Myocyte (in vitro differentiated cells): Measurements from ENCODE around the gene RSF1. TPM values are rescaled to one million over a fixed set of nuclear protein-coding genes. Genes with fewer than 3 reads are reported as not detected.
"Not testable (repeated sequence)": the region's sequence is repeated elsewhere in the genome, so short reads cannot be mapped to it uniquely, and the experiment has no call there.

ENCODE experiments used
- DNase-seq: peaks from one replicate; pipeline ENCODE4 v3.0.0-alpha.2; 2012; ENCODE audit warnings: low read depth
- polyA plus RNA-seq: library from polyadenylated mRNA; unstranded; fragments of >200 nt; gene quantifications from one replicate; pipeline ENCODE4 v1.2.1, GENCODE V29; 2012; ENCODE audit warnings: missing spikeins
- total RNA-seq: library from RNA; depleted of rRNA; stranded (reverse); fragments of >200 nt; gene quantifications from 2 replicates; pipeline ENCODE4 v1.2.3, GENCODE V29; 2014

RSF1 gene
- total RNA-seq, result 23.8 and 32.2 TPM in 2 replicates
- 14.0 TPM for polyA plus RNA-seq

GRCh38 chr11:77820565-77821348 is at the start of gene RSF1, which contains the start of gene AAMDC:
TSS of gene RSF1 (minus strand) at chr11:77820722. CDS start at chr11:77820714, 8 bp downstream.
TSS of gene AAMDC (plus strand) at chr11:77821144. CDS start at chr11:77842497, 21,353 bp downstream.
- peak; percentile 99 for DNase-seq

GRCh38 chr11:77868744-77869143 is 48.2 kb upstream of the RSF1 start:
- no peak for DNase-seq

DNA sequence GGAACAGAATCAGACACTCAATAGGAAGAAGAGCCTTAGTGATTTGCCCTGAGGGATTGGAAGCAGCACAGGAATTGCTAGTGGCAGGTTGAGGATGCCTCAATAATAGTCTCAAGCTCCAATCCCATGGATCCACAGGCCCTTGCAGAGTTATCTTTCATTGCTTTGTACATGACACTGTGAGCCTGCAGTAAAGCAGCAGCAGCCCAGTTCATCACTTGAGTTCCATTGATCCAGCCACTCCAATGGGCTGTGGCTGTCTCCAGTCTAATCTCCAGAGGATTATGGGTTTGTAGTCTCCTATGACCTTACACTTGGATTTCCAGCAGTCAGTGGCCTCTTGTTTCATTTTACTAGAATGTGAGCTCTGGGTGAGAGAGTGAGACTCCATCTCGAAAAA is 45.8 kb upstream of the RSF1 start:
- no peak for DNase-seq

- no peak for DNase-seq
These were observed 45.3 kb upstream of the RSF1 start for GRCh38 chr11:77865805-77866204.

- DNase-seq, result not testable (repeated sequence)
These were observed 40.9 kb upstream of the RSF1 start for GRCh38 chr11:77861444-77861843.

DNA sequence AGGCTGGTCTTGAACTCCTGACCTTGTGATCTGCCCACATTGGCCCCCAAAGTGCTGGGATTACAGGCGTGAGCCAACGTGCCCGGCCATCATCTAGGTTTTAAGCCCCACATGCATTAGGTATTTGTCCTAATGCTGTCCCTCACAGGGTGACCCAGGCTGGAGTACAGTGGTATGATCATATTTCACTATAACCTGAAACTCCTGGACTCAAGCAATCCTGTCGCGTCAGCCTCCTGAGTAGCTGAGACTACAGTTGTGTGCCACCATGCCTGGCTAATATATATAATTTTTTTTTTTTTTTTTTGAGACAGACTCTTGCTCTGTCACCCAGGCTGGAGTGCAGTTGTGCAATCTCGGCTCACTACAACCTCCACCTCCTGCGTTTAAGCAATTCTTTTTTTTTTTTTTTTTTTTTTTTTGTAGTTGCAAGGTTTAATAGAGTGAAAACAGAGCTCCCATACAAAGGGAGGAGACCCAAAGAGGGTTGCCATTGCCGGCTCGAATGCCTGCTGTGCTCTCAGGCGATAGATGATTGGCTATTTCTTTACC is 37.5 kb upstream of the RSF1 start:
- DNase-seq, result not testable (repeated sequence)

DNA sequence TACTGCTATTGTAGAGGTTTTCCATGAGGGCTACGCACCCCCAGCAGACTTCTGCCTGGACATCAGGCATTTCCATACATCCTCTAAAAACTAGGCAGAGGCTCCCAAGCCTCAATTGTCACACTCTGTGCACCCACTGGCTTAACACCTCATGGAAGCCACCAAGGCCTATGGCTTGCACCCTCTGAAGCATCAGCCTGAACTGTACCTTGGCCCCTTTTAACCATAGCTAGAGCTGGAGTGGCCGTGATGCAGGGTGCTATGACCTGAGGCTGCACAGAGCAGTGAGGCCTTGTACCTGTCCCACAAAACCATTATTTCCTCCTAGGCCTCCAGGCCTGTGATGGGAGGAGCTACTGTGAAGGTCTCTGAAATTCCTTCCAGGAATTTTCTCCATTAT is 34.3 kb upstream of the RSF1 start:
- DNase-seq, result no peak

GRCh38 chr11:77851503-77851902 is 31.0 kb upstream of the RSF1 start:
- DNase-seq, result no peak

- DNase-seq, result not testable (repeated sequence)
These were observed 23.2 kb upstream of the RSF1 start for GRCh38 chr11:77843700-77844099.

GRCh38 chr11:77842441-77843121 is 22.1 kb upstream of the RSF1 start:
- no peak for DNase-seq

DNA sequence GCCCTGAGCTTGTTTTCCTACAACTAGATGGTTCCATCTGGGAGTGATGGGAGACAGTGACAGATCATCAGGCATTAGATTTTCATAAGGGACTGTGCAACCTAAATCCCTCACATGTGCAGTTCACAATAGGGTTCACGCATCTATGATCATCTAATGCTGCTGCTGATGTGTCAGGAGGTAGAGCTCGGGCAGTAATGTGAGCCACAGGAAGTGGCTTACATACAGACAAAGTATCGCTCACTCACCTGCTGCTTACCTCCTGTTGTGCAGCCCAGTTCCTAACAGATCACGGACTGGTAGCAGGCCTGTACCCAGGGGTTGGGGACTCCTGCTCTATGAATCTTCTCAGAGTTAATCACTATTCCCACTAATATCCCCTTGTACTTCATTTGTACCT is 12.8 kb upstream of the RSF1 start:
- DNase-seq, result no peak

- DNase-seq, result no peak
These were observed 8.4 kb upstream of the RSF1 start for GRCh38 chr11:77828926-77829325.

DNA sequence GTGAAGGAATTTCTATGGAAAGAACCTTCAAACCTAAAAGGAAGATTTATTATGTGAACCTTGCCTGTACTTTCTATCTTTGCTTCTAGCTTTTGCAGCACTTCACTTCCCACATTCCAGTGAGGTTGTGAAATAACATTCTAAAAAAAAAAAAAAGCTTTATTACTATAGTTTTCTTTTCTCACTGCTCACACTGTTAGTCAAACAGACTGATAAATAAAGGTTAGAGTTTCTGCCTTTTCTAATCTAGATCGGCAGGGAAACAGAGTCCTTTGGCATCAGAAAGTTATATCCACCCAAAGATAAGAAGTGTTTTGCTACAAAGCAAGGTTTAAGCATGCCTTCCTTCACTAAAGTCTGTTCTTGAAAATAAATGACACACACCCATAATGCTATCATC is 3.3 kb upstream of the RSF1 start:
- peak; percentile 22 for DNase-seq

- not testable (repeated sequence) for DNase-seq
These were observed 1.6 kb upstream of the RSF1 start for GRCh38 chr11:77822126-77822525.

GRCh38 chr11:77821349-77821851 is 878 bp upstream of the RSF1 start:
- peak; percentile 26 for DNase-seq

GRCh38 chr11:77819921-77820564 is 479 bp downstream of the RSF1 start:
- DNase-seq, result peak; percentile 35

DNA sequence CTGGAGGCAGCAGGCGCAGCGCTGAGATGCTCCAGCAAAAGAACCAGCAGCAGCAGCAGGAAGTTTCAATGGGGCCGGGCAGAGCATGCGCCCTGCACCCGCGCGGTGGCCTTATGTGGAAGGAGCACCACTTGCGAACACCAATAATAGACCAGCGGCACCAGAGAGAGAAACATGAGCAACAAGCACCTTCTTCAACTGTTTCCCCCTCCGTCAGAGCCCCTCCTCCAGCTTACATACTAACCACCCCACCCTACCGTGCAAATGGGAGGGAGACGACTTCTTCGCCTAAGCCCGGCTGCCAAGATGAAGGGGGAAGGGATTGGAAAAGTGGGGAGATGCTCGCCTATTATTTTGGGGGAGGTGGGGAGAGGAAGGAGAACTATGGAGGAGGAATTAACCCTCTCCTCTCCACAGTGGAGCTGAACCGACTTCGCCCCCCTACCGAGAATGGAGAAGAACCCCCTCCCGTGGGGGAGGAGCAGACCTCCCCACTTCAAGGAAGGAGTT is 1.1 kb downstream of the RSF1 start:
- peak; percentile 89 for DNase-seq

- no peak for DNase-seq
These were observed 5.1 kb downstream of the RSF1 start for GRCh38 chr11:77815459-77815858.

- no peak for DNase-seq
These were observed 5.7 kb downstream of the RSF1 start for GRCh38 chr11:77814848-77815247.

DNA sequence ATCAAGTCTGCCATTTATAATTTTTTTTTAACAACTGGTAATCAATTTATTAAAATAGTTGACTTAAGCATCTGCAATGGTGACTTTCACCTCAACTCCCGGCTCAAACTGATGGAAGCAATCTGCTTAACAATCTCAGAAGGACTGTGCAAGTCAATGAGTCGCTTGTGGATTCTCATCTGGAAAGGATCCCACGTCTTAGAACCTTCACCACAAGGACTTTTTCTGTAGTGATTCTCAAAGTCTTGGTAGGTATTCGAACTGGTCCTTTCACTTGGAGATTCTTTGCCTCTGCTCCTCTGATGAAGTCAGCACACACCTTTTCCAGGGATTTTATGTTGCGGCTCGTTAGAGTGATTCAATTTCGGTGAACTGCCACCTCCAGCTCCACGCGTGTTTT is 7.3 kb downstream of the RSF1 start:
- DNase-seq, result no peak

- no peak for DNase-seq
These were observed 13.5 kb downstream of the RSF1 start for GRCh38 chr11:77806993-77807392.
